ENCODE measurements around the gene CACNA2D3.

- TF ChIP-seq CTCF (IDR thresholded peaks at IDR 0.05), result no peak
- no peak for TF ChIP-seq ZFX (IDR thresholded peaks at IDR 0.05; ENCODE audit: borderline replicate concordance)
These were observed 238.0 kb downstream of the CACNA2D3 start for GRCh38 chr3:54360320-54360719.
